DLD1 (cell line): ENCODE measurements around the gene MICAL2.

Experiments used
- in situ Hi-C: cut with HindIII; loops from 2 replicates; pipeline ENCODE4 v1.10.0; 2017; ENCODE audit warnings: low sequenced_read_pairs

Gene MICAL2

DNA sequence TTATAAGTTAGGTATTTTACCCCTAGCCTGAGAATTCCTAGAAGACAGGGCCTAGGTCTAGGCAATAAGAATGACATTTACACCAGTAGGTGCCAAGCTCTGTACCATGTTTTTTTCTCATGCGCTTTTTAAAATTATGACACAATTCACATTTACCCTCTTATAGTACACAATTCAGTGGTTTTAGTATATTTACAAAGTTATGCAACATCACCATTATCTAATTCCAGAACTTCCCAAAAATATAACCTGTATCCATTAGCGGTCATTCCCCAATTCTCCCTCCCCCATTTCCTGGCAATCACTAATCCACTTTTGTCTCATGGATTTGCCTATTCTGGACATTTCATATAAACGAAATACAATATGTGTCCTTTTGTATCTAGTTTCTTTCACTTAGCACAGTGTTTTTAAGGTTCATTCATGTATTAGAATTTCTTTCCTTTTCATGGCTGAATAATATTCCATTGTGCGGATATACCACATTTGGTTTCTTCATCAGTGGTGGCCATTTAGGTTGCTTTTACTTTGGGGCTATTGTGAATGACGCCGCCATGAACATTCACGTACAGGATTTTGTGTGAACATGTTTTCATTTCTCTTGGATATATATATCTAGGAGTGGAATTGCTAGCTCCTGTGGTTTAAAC, 92.4 kb downstream of the MICAL2 start:
- in situ Hi-C loops: no loop called here

DNA sequence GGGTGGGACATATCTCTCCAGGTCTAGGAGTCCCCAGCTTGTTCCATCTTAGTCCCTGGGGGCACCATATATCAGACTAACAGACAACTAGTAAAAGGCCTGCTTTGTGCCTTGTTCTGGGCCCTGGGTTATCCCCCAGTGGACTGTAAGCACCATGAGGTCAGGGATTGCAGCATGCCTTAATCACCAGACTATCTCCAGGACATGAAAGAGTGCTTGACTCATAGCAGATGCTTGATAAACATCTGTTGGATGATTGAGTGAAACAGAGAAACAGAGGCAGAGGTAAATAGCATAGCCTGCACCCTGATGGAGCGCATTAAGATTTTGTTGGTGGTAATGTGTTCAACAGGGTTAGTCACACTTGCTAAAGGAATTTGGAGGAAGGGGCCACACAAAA, 94.1 kb downstream of the MICAL2 start:
- in situ Hi-C loops: no loop called here

GRCh38 chr11:12205330-12205729, 94.9 kb downstream of the MICAL2 start:
- in situ Hi-C loops: no loop called here

GRCh38 chr11:12206529-12206928, 96.1 kb downstream of the MICAL2 start:
- in situ Hi-C loops: no loop called here

DNA sequence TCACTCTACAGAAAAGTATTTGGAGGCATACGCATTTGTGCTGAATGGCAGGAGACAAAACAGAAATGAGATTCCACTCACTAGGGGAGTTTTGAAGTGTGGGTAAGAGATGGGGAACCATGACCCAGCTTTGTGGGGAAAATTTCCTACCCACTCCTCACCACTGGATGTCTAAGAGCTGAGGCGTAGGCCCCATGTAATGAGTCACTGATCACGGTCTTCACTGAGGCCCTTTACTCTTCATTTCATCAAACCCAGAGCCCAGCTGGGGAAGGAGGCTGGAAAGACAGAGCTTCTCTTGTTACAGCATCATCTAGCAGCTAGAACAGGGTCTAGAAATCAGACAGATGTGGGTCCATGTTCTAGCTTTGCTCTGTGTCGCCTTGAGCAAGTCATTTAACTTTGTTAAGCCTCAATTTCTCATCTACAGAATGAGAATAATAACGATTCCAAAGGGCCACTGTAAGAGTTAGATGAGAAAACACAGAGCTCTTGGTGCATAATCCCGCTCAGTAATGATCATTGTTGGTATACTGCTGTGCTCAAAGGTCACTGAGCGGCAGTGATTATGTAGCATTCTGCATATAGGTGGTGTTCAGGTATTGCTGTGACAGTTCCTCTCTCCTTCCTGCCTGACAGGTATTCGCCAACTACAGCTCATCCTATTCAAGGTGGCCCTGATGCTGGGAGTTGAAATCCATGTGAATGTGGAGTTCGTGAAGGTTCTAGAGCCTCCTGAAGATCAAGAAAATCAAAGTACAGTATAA, 97.2 kb downstream of the MICAL2 start:
- in situ Hi-C loops: no loop called here

- in situ Hi-C loops: no loop called here
Measured at GRCh38 chr11:12209096-12209495, 98.7 kb downstream of the MICAL2 start.

DNA sequence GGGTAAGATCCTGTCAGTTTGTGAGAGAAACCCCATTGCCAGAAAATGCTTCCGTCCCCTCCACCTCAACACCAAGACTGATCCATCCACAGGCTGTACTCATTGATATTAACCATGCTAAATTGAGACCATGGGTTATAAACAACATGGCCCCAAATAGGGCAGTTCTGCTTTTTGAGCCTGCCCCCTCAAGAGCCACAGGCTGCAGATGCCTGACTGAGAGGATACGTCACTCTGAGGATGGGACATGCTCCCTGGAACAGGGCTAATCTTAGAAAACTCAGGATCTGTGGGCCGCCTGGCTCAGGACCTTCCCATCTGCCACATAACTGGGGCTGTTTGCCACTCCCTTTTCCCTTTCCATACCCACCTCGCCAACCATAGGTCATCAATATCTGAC, 99.8 kb downstream of the MICAL2 start:
- in situ Hi-C loops: no loop called here

- in situ Hi-C loops: no loop called here
Measured at GRCh38 chr11:12211331-12212065, 101.1 kb downstream of the MICAL2 start.

DNA sequence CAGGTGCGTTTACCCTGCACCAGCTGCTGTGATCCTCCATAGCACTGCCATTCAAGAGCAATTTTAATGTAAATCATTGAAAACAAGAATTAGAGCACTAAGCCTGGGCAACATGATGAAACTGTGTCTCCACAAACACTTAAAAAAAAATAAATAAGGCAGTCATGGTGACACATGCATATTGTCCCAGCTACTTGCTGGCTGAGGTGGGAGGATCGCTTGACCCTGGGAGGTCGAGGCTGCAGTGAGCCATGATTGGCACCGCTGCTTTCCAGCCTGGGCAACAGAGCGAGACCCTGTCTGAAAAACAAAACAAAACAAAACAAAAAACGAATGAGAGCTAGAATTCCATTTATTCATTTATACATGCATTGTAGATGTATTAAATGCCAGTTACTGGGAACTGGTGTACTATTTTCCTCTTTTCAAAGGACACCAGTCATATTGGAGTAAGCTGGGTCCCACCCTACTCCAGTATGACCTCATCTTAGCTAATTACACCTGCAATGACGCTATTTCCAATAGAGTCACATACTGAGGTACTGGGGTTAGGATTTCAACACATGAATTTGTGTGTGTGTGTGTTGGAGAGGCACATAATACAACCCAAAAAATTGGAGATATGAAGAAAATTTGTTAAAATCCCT, 101.9 kb downstream of the MICAL2 start:
- in situ Hi-C loops: no loop called here

- in situ Hi-C loops: no loop called here
Measured at GRCh38 chr11:12212821-12213185, 102.4 kb downstream of the MICAL2 start.

DNA sequence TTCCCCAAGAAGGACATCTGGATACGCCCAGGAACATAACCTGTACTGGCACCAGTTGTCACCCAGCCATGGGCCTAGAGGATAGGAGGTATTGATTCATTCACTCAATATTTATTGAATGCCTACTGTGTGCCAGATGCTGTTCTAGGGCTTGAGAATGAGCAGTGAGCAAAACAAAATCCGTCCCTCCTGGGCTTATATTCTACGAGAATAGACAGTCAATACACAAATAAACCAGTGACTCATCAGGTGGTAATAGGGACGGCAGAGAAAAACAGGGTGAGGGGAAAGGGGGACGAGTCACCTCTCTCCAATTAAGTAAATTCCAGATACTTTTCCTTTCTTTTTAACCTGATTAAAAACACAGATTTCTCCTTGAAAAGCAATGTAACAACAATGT, 103.5 kb downstream of the MICAL2 start:
- in situ Hi-C loops: no loop called here

GRCh38 chr11:12214751-12215150, 104.4 kb downstream of the MICAL2 start:
- in situ Hi-C loops: no loop called here

DNA sequence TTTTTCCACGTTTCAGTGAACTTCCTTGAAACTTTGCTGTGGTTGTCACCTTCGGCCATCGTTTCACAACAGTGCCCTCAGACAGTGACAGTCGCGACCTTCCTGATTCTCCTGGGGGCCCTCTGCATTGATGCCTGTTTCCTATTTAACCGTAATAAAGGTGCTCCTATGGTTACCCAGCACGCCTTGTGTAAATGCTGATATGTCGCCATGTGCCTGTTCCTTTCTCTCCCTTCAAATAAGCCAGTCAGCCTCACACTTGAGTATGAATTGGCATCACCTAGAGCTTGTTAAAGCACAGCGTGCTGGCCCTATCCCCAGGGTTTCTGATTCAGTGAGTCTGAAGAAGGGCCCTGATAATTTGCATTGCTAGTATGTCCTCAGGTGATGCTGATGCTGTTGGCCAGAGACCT, 104.8 kb downstream of the MICAL2 start:
- in situ Hi-C loops: no loop called here

DNA sequence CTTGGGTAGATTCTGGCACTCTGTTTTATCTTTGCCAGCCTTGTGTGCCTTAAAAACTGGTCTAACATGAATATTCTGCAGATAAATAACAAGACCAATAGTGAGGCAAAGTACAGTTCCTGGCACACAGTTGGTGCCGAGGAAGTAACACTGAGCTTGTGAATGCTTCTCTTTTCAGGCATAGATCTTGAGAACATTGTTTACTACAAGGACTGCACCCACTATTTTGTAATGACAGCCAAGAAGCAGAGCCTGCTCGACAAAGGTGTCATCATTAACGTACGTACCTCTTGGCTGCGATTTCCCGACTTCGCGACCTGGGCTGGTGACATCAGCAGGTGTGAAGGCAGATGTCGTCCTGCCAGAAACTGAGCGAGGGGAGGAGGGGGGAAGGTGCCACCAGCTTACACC, 105.7 kb downstream of the MICAL2 start:
- in situ Hi-C loops: no loop called here

GRCh38 chr11:12216671-12217374, 106.4 kb downstream of the MICAL2 start:
- in situ Hi-C loops: no loop called here

- in situ Hi-C loops: no loop called here
Measured at GRCh38 chr11:12217879-12218278, 107.5 kb downstream of the MICAL2 start.

DNA sequence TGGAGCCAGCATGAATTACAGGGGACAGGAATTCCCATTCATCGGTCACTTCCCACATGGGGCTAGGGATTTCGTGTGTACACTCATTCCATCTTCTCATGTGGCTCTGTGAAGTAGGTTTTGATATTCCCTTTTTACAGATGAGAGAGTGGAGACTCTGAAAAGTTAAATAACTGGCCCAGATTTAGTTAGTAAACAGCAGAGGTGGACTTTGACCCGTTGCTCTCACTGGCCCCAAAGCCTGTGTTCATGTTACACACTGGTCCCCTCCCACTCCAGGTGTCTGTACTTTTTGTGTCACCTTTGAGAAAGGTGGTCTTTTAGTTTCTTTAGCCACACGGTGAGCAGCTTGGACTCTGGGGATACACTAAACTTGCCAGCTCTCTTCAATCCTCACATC, 108.5 kb downstream of the MICAL2 start:
- in situ Hi-C loops: no loop called here

GRCh38 chr11:12219757-12220156, 109.4 kb downstream of the MICAL2 start:
- in situ Hi-C loops: no loop called here

DNA sequence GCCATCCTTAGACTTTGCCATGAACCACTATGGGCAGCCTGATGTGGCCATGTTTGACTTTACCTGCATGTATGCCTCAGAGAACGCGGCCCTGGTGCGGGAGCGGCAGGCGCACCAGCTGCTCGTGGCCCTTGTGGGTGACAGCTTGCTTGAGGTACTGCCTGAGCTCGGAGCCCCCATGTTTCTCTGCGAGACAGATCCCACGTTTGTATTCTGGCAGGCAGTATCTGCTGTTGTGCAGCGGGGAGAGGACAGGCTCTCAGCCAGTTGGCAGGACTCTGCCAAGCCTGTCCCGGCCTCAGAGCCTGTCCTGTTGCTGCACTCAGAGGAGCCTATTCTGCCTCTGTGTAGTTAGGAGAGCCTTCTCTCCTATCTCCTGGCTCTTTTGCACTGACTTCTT, 109.9 kb downstream of the MICAL2 start:
- in situ Hi-C loops: no loop called here

DNA sequence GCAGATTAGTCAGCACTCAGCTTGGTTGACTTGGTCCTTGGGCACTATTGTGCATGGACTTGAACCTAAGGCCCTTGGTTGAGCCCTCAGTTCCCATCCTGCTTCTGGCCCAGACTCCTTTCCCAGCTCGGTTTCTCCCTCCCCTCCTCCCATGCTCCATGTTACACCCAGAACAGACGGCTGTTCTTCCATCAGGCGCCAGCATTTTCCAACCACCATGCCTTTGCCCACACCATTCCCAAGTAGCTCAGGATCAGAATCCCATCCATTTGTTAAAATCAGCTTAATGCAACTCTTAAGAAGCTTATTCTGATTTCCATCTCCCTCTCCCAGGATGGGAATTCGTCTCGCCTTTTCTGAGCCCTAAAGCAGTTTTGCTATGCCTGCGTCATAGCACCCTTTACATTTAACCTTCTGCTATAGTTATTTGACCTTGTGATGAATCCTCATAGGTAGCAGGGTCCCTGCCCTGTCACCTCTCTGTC, 110.7 kb downstream of the MICAL2 start:
- in situ Hi-C loops: no loop called here
